Hematopoietic multipotent progenitor cell treated with erythropoietin and hydrocortisone succinate and interleukin-3 and kit ligand, for 15 days (in vitro differentiated cells): Measurements from ENCODE around the gene QSOX1.

Experiments used
- DNase-seq: peaks from one replicate; pipeline ENCODE4 v3.0.0-alpha.2; 2015; ENCODE audit warnings: low spot score

QSOX1 gene

GRCh38 chr1:180235502-180236239, 81.0 kb downstream of the QSOX1 start:
- DNase-seq: no peak

GRCh38 chr1:180236698-180237509, 82.2 kb downstream of the QSOX1 start:
- no peak for DNase-seq

- DNase-seq: no peak
Measured at GRCh38 chr1:180237869-180238476, 83.3 kb downstream of the QSOX1 start.

GRCh38 chr1:180238675-180239074, 84.0 kb downstream of the QSOX1 start:
- no peak for DNase-seq

GRCh38 chr1:180239145-180240096, 84.8 kb downstream of the QSOX1 start:
- DNase-seq: no peak

GRCh38 chr1:180241716-180242544, 87.3 kb downstream of the QSOX1 start:
- no peak for DNase-seq

- no peak for DNase-seq
Measured at GRCh38 chr1:180243517-180244221, 89.0 kb downstream of the QSOX1 start.

GRCh38 chr1:180244840-180245239, 90.2 kb downstream of the QSOX1 start:
- no peak for DNase-seq

GRCh38 chr1:180246579-180246978, 91.9 kb downstream of the QSOX1 start:
- no peak for DNase-seq

GRCh38 chr1:180247061-180247460, 92.4 kb downstream of the QSOX1 start:
- no peak for DNase-seq

- no peak for DNase-seq
Measured at GRCh38 chr1:180247580-180247979, 92.9 kb downstream of the QSOX1 start.

- no peak for DNase-seq
Measured at GRCh38 chr1:180248176-180248575, 93.5 kb downstream of the QSOX1 start.

- no peak for DNase-seq
Measured at GRCh38 chr1:180248731-180249681, 94.3 kb downstream of the QSOX1 start.

GRCh38 chr1:180249725-180250498, 95.2 kb downstream of the QSOX1 start:
- DNase-seq: no peak

GRCh38 chr1:180250499-180250770, 95.8 kb downstream of the QSOX1 start:
- DNase-seq: no peak

GRCh38 chr1:180250883-180251509, 96.3 kb downstream of the QSOX1 start:
- DNase-seq: no peak

GRCh38 chr1:180251526-180252305, 97.0 kb downstream of the QSOX1 start:
- no peak for DNase-seq
